HL-60 (cell line): ENCODE results near the gene ZNF777.
A peak's percentile ranks its signal among the peaks of the same experiment; 100 is the strongest.

Experiments used
- DNase-seq, 2 experiments: peaks; one replicate each; pipeline ENCODE4 v3.0.0-alpha.2; 2010 to 2020; ENCODE audit warnings: low read depth in 1 of 2, low spot score in 1 of 2
- H3K27ac ChIP-seq: fragments of 250-450 bp; sonication (Bioruptor Pico); replicated peaks from 2 replicates; pipeline ENCODE4 v1.5.1; 2020; ENCODE audit warnings: mild to moderate bottlenecking, moderate library complexity
- H3K27me3 ChIP-seq: fragments of 250-450 bp; sonication (Bioruptor Pico); 2 replicates; pipeline ENCODE4 v1.5.1; 2021; ENCODE audit warnings: mild to moderate bottlenecking, moderate library complexity; ENCODE audit not compliant: insufficient read depth, poor library complexity, severe bottlenecking
- H3K4me3 ChIP-seq: replicated peaks from 2 replicates; pipeline ENCODE4 v1.5.1; 2011; ENCODE audit warnings: mild to moderate bottlenecking, control low read depth, low read length; ENCODE audit not compliant: insufficient read depth
- GABPA ChIP-seq: IDR thresholded peaks from 2 replicates; pipeline ENCODE4 v1.6.1; 2012; ENCODE audit warnings: low read depth
- POLR2AphosphoS5 ChIP-seq: IDR thresholded peaks from 2 replicates; pipeline ENCODE4 v1.6.1; 2012; ENCODE audit warnings: low read depth
- SPI1 ChIP-seq: IDR thresholded peaks from 2 replicates; pipeline ENCODE4 v1.6.1; 2012; ENCODE audit warnings: low read depth, mild to moderate bottlenecking, borderline replicate concordance
- long read RNA-seq: library from polyadenylated mRNA; unstranded; transcript quantifications from one replicate; pipeline ENCODE4 v2.0.0, GENCODE V29; 2020
- TF ChIP-seq, protein P1 (sequence below): IDR thresholded peaks from one replicate; pipeline ENCODE4 v1.5.1; 2011; ENCODE audit warnings: low read length, control low read depth, inconsistent platforms; ENCODE audit not compliant: insufficient read depth
- TF ChIP-seq, protein P2 (sequence below): IDR thresholded peaks from 2 replicates; pipeline ENCODE4 v1.6.1; 2012; ENCODE audit warnings: low read depth; ENCODE audit not compliant: insufficient replicate concordance

The ZNF777 gene
- long read RNA-seq, partial matches to known transcripts: 0 of 4 reads
- long read RNA-seq, other reads (novel, unspliced or antisense): 3 of 4 reads

DNA sequence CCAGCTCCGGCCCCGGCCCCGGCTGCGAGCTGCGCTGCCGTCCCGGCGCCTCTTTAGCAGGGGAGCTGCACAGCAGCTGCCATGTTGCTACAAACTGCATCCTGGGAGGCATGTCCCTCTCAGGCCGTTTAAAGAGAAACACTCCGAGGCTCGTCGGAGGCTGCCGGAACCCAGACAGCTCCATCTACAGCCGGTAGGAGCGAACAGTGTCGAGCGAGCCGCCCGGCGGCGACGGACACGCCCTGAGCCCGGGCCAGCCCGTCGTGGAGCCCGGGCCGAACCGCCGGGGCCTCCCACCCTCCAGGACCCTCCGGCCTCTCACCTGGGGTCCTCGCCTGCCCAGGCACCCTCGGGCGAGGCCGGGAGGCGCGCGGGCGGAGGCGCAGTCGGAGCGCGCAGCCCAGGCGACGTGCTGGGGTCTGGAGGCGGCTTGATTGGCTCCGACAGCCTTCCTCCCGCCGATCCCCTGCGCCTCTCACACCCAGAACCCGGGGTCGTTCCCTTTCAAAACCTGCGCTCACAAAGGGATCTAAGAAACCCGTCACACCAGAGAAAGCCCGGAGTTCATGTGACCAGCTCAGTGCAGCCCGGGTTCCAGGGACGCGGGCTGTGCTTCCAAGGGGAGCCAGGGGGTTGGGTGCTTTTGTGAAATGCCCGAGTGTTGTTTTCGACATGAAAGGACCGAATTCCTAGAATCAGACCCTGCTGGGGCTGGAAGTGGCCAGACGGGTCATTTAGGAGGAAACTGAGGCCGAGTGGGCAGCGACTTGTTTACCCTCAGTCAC is at the start of gene ZNF777:
Gene ZNF777, minus strand, starts transcription at position 570 of the 785 bp plus-strand sequence. CDS start 5,040 bp downstream, outside the sequence.
- Histone ChIP-seq H3K27me3 (no peaks in the 10 kb centered on the region), H3K4me3 (peak within 1 kb of the TSS; percentile 57), H3K27ac (no peak within 1 kb of the TSS)
- TF ChIP-seq, protein P1, sequence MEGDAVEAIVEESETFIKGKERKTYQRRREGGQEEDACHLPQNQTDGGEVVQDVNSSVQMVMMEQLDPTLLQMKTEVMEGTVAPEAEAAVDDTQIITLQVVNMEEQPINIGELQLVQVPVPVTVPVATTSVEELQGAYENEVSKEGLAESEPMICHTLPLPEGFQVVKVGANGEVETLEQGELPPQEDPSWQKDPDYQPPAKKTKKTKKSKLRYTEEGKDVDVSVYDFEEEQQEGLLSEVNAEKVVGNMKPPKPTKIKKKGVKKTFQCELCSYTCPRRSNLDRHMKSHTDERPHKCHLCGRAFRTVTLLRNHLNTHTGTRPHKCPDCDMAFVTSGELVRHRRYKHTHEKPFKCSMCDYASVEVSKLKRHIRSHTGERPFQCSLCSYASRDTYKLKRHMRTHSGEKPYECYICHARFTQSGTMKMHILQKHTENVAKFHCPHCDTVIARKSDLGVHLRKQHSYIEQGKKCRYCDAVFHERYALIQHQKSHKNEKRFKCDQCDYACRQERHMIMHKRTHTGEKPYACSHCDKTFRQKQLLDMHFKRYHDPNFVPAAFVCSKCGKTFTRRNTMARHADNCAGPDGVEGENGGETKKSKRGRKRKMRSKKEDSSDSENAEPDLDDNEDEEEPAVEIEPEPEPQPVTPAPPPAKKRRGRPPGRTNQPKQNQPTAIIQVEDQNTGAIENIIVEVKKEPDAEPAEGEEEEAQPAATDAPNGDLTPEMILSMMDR: peak; percentile 35
- no peak for TF ChIP-seq SPI1
- peak; percentile 52 to 90 for DNase-seq

DNA sequence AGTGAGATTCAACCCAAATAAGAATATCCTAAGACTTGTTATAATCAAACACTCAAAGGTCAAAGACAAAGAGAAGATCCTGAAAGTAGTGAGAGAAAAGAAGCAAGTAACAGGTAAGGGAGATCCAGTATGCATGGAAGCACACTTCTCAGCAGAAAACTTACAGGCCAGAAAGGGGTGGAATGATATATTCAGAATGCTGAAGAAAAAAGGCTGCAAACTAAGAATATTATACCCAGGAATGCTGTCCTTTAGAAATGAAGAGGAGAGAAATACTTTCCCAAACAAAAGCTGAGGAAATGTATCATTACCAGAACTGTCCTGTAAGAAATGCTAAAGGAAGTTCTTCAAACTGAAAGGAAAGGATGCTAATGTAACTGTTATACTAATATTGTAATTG is 49.4 kb upstream of the ZNF777 start:
- no peak for DNase-seq
- Histone ChIP-seq H3K4me3 (no peak overlapping the region), H3K27ac (no peak overlapping the region), H3K27me3 (no peaks in the 10 kb centered on the region)
- TF ChIP-seq, protein P2, sequence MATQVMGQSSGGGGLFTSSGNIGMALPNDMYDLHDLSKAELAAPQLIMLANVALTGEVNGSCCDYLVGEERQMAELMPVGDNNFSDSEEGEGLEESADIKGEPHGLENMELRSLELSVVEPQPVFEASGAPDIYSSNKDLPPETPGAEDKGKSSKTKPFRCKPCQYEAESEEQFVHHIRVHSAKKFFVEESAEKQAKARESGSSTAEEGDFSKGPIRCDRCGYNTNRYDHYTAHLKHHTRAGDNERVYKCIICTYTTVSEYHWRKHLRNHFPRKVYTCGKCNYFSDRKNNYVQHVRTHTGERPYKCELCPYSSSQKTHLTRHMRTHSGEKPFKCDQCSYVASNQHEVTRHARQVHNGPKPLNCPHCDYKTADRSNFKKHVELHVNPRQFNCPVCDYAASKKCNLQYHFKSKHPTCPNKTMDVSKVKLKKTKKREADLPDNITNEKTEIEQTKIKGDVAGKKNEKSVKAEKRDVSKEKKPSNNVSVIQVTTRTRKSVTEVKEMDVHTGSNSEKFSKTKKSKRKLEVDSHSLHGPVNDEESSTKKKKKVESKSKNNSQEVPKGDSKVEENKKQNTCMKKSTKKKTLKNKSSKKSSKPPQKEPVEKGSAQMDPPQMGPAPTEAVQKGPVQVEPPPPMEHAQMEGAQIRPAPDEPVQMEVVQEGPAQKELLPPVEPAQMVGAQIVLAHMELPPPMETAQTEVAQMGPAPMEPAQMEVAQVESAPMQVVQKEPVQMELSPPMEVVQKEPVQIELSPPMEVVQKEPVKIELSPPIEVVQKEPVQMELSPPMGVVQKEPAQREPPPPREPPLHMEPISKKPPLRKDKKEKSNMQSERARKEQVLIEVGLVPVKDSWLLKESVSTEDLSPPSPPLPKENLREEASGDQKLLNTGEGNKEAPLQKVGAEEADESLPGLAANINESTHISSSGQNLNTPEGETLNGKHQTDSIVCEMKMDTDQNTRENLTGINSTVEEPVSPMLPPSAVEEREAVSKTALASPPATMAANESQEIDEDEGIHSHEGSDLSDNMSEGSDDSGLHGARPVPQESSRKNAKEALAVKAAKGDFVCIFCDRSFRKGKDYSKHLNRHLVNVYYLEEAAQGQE: no peak
- TF ChIP-seq POLR2AphosphoS5 (no peak), GABPA (no peak), SPI1 (no peak)
- TF ChIP-seq, protein P1: no peak

DNA sequence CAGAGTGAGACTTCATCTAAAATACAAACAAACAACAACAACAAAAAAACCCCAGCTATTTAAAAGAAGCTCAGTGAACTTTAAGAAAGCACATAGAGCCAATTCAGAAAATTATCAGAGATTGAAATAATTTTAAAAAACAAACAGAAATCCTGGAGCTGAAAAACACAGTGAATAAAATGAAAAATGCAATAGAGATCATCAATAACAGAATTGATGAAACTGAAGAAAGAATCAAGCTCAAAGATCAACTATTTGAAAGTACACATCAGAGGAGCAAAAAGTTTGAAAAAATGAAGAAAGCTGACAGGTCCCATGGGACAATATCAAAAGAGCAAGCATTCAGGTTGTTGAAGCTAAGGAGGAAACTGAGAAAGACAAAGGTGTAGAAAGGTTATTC is 48.9 kb upstream of the ZNF777 start:
- Histone ChIP-seq H3K4me3 (no peak overlapping the region), H3K27me3 (no peaks in the 10 kb centered on the region), H3K27ac (no peak overlapping the region)
- no peak for DNase-seq
- TF ChIP-seq, protein P2: no peak
- TF ChIP-seq SPI1 (no peak), POLR2AphosphoS5 (no peak), GABPA (no peak)
- TF ChIP-seq, protein P1: no peak
